GM21528 (cell line): ENCODE results near the gene PSMB8.
A peak's percentile ranks its signal among the peaks of the same experiment; 100 is the strongest.
"Not testable (repeated sequence)": the region's sequence is repeated elsewhere in the genome, so short reads cannot be mapped to it uniquely, and the experiment has no call there.

Experiments
- ATAC-seq: cut with Tn5 transposase; IDR thresholded peaks from one replicate; pipeline ENCODE4 v1.9.1; 2021; ENCODE audit warnings: mild to moderate bottlenecking, moderate library complexity; ENCODE audit not compliant: unreplicated experiment, low FRiP score

Gene PSMB8

GRCh38 chr6:32838114-32838958 lies 5.5 kb downstream of the PSMB8 start, which contains the start of gene TAP2:
Gene TAP2, minus strand, starts transcription at chr6:32838739. Its CDS starts 506 bp downstream, at chr6:32838233.
- peak; percentile 59 for ATAC-seq

- peak; percentile 1 for ATAC-seq
Observed at GRCh38 chr6:32837651-32838113, 6.2 kb downstream of the PSMB8 start.

- no peak for ATAC-seq
Observed at GRCh38 chr6:32836873-32837272, 7.0 kb downstream of the PSMB8 start.

- ATAC-seq: no peak
Observed at GRCh38 chr6:32835167-32835893, 8.5 kb downstream of the PSMB8 start.

- ATAC-seq: no peak
Observed at GRCh38 chr6:32833664-32834063, 10.2 kb downstream of the PSMB8 start.

GRCh38 chr6:32832535-32832934 lies 11.3 kb downstream of the PSMB8 start:
- no peak for ATAC-seq

- ATAC-seq: no peak
Observed at GRCh38 chr6:32830936-32831335, 12.9 kb downstream of the PSMB8 start.

GRCh38 chr6:32830017-32830416 lies 13.8 kb downstream of the PSMB8 start:
- no peak for ATAC-seq

- no peak for ATAC-seq
Observed at GRCh38 chr6:32829495-32829894, 14.4 kb downstream of the PSMB8 start.

- ATAC-seq: no peak
Observed at GRCh38 chr6:32827025-32827424, 16.8 kb downstream of the PSMB8 start.

- ATAC-seq: no peak
Observed at GRCh38 chr6:32825966-32826365, 17.9 kb downstream of the PSMB8 start.

- no peak for ATAC-seq
Observed at GRCh38 chr6:32819729-32820128, 24.1 kb downstream of the PSMB8 start.

- ATAC-seq: no peak
Observed at GRCh38 chr6:32818867-32819266, 25.0 kb downstream of the PSMB8 start.

GRCh38 chr6:32816746-32817204 lies 27.1 kb downstream of the PSMB8 start, which contains the start of gene HLA-DOB:
Gene HLA-DOB, minus strand, starts transcription at chr6:32817002. Its CDS starts 51 bp downstream, at chr6:32816951.
- ATAC-seq: no peak

GRCh38 chr6:32815996-32816395 lies 27.9 kb downstream of the PSMB8 start:
- no peak for ATAC-seq

GRCh38 chr6:32815115-32815514 lies 28.7 kb downstream of the PSMB8 start:
- ATAC-seq: no peak

GRCh38 chr6:32814145-32814544 lies 29.7 kb downstream of the PSMB8 start:
- ATAC-seq: no peak

GRCh38 chr6:32809171-32809570 lies 34.7 kb downstream of the PSMB8 start:
- no peak for ATAC-seq

GRCh38 chr6:32807020-32807580 lies 36.7 kb downstream of the PSMB8 start:
- ATAC-seq: no peak

GRCh38 chr6:32805404-32805803 lies 38.4 kb downstream of the PSMB8 start:
- not testable (repeated sequence) for ATAC-seq

GRCh38 chr6:32803416-32803815 lies 40.4 kb downstream of the PSMB8 start:
- ATAC-seq: no peak
